ENCODE data around the gene ICAM3. TPM values are rescaled to one million over a fixed set of nuclear protein-coding genes. Genes with fewer than 3 reads are reported as not detected.

The ICAM3 gene
- total RNA-seq, 1 experiment from 2014 or later = 10.5 TPM

DNA sequence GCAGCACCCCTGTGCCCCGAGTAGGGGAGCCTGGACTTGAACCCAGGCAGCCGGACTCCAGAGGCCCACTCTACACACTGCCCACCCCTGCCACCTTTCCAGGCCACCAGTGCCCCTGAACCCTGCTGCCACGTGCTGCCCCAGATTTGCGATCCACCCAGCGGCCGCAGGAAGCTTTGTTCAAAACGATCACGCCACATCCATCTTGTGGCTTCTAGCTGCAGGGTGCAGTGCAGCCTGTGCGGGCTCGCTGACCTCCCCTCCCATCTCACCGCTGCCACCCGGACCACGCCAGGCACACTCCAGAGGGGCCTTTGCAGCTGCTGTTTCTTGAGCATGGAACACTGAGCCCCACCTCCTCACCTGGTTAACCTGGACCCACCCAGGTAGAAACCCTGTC is 9.9 kb downstream of the ICAM3 start:
- no peak for TF ChIP-seq POLR2AphosphoS5 (IDR thresholded peaks at IDR 0.05; ENCODE audit: low read depth, low read length)
- TF ChIP-seq SIN3A (IDR thresholded peaks at IDR 0.05; ENCODE audit: borderline replicate concordance, insufficient read depth, low read depth, low read length) = no peak
- TF ChIP-seq, protein P1, sequence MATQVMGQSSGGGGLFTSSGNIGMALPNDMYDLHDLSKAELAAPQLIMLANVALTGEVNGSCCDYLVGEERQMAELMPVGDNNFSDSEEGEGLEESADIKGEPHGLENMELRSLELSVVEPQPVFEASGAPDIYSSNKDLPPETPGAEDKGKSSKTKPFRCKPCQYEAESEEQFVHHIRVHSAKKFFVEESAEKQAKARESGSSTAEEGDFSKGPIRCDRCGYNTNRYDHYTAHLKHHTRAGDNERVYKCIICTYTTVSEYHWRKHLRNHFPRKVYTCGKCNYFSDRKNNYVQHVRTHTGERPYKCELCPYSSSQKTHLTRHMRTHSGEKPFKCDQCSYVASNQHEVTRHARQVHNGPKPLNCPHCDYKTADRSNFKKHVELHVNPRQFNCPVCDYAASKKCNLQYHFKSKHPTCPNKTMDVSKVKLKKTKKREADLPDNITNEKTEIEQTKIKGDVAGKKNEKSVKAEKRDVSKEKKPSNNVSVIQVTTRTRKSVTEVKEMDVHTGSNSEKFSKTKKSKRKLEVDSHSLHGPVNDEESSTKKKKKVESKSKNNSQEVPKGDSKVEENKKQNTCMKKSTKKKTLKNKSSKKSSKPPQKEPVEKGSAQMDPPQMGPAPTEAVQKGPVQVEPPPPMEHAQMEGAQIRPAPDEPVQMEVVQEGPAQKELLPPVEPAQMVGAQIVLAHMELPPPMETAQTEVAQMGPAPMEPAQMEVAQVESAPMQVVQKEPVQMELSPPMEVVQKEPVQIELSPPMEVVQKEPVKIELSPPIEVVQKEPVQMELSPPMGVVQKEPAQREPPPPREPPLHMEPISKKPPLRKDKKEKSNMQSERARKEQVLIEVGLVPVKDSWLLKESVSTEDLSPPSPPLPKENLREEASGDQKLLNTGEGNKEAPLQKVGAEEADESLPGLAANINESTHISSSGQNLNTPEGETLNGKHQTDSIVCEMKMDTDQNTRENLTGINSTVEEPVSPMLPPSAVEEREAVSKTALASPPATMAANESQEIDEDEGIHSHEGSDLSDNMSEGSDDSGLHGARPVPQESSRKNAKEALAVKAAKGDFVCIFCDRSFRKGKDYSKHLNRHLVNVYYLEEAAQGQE (IDR thresholded peaks at IDR 0.05; ENCODE audit: insufficient read depth in 1 of 2, low read depth in 2 of 2, low read length in 1 of 2) = no peak
- no peak for TF ChIP-seq TCF7L2 (IDR thresholded peaks at IDR 0.05; ENCODE audit: low read depth, low read length)
- TF ChIP-seq, protein P2, sequence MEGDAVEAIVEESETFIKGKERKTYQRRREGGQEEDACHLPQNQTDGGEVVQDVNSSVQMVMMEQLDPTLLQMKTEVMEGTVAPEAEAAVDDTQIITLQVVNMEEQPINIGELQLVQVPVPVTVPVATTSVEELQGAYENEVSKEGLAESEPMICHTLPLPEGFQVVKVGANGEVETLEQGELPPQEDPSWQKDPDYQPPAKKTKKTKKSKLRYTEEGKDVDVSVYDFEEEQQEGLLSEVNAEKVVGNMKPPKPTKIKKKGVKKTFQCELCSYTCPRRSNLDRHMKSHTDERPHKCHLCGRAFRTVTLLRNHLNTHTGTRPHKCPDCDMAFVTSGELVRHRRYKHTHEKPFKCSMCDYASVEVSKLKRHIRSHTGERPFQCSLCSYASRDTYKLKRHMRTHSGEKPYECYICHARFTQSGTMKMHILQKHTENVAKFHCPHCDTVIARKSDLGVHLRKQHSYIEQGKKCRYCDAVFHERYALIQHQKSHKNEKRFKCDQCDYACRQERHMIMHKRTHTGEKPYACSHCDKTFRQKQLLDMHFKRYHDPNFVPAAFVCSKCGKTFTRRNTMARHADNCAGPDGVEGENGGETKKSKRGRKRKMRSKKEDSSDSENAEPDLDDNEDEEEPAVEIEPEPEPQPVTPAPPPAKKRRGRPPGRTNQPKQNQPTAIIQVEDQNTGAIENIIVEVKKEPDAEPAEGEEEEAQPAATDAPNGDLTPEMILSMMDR (IDR thresholded peaks at IDR 0.05) = no peak
- H3K4me1 ChIP-seq (ENCODE audit: control insufficient read depth, insufficient read depth, low read length) = peaks cover 5% of the 10 kb centered on the region; the same call in 1 of the 2 replicates
- no TSS peak for BruUV-seq (replicated peaks)
- H3K9me3 ChIP-seq (ENCODE audit: control insufficient read depth, insufficient read depth, low read depth, low read length) = no peaks in the 10 kb centered on the region
- ChIA-PET POLR2A (no interaction called here), CTCF (no interaction called here)
- ATAC-seq (no peak), DNase-seq (ENCODE audit: low read depth, low spot score) (no peak)
- H3K27ac ChIP-seq (ENCODE audit: low read length) = no peak overlapping the region
- no peak overlapping the region for H3K4me3 ChIP-seq (ENCODE audit: low read depth in 2 of 2, low read length in 2 of 2)
- intact Hi-C loops (cut with micrococcal nuclease; ENCODE audit: unreplicated experiment) (no loop called here), in situ Hi-C loops (cut with HindIII; ENCODE audit: low pct_unique_long_range_greater_than_20kb, low sequenced_read_pairs) (no loop called here)
- no peaks in the 10 kb centered on the region for H3K27me3 ChIP-seq (ENCODE audit: control insufficient read depth, insufficient read depth, low read length)
- peaks cover 12% of the 10 kb centered on the region for H3K36me3 ChIP-seq (ENCODE audit: control insufficient read depth, insufficient read depth, low read length)

DNA sequence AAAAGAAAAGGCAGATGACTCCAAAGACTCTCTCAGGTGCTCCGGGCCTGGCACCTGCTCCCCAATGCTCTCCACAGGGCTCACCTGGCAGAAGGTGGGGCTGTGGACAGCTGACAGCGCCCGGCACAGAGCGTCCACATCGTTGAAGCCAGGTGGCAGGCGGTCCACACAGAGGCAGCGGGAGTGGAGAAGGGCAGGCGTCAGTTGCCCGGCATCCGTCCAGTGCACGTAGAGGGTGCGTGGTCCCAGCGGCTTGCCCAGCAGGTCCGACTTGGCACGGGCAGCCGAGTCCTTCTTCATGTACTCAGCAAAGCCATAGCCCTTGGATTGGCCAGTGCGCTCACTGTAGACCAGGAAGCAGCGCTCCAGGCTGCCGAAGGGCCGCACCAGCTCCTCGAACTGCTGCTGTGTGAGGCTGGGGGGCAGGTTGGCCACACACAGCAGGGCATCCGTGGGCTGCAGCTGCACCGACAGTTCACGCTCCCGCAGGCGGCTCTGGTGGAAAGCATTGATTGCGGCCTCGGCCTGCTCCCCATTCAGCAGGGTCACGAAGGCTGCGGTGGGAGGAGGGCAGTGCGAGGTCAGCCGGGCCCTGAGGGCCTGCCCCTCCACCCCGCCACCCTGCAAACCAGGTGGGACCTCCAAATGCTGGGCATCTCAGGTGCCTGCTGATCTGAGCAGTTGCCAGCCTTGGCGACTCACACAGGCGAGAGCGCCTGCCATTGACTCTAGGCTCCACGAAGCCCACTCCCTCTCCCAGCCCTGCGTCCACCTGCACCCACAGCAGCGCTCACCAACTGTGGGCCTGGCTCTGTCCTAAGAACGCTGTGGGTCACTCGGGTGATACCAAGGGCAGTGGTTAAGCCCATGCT is 10.6 kb downstream of the ICAM3 start:
- in situ Hi-C loops (cut with HindIII; ENCODE audit: low pct_unique_long_range_greater_than_20kb, low sequenced_read_pairs) (no loop called here), intact Hi-C loops (cut with micrococcal nuclease; ENCODE audit: unreplicated experiment) (no loop called here)
- TF ChIP-seq POLR2AphosphoS5 (IDR thresholded peaks at IDR 0.05; ENCODE audit: low read depth, low read length) = no peak
- TF ChIP-seq SIN3A (IDR thresholded peaks at IDR 0.05; ENCODE audit: borderline replicate concordance, insufficient read depth, low read depth, low read length) = no peak
- TF ChIP-seq, protein P1 (IDR thresholded peaks at IDR 0.05; ENCODE audit: insufficient read depth in 1 of 2, low read depth in 2 of 2, low read length in 1 of 2) = no peak
- no peak for TF ChIP-seq TCF7L2 (IDR thresholded peaks at IDR 0.05; ENCODE audit: low read depth, low read length)
- TF ChIP-seq, protein P2 (IDR thresholded peaks at IDR 0.05) = no peak
- ATAC-seq (no peak), DNase-seq (ENCODE audit: low read depth, low spot score) (no peak)
- BruUV-seq (replicated peaks) = TSS peak; percentile 8
- H3K4me1 ChIP-seq (ENCODE audit: control insufficient read depth, insufficient read depth, low read length) = peaks cover 5% of the 10 kb centered on the region; the same call in 1 of the 2 replicates
- peaks cover 12% of the 10 kb centered on the region for H3K36me3 ChIP-seq (ENCODE audit: control insufficient read depth, insufficient read depth, low read length)
- H3K9me3 ChIP-seq (ENCODE audit: control insufficient read depth, insufficient read depth, low read depth, low read length) = no peaks in the 10 kb centered on the region
- H3K4me3 ChIP-seq (ENCODE audit: low read depth in 2 of 2, low read length in 2 of 2) = no peak overlapping the region
- ChIA-PET POLR2A (no interaction called here), CTCF (no interaction called here)
- H3K27me3 ChIP-seq (ENCODE audit: control insufficient read depth, insufficient read depth, low read length) = no peaks in the 10 kb centered on the region
- no peak overlapping the region for H3K27ac ChIP-seq (ENCODE audit: low read length)
